Kidney (tissue), 14 donors: ENCODE results near the gene SMIM12. TPM values are rescaled to one million over a fixed set of nuclear protein-coding genes. Genes with fewer than 3 reads are reported as not detected.
A peak's percentile ranks its signal among the peaks of the same experiment; 100 is the strongest.

Experiments used
- DNase-seq, 5 donors: peaks; one replicate each; pipeline ENCODE4 v3.0.0-alpha.2; 2013 to 2020
- FAIRE-seq: peaks from 2 replicates; lab custom pipeline; 2012; peaks lifted over from hg19 to GRCh38; lab: Jason Lieb, UNC
- H3K27ac ChIP-seq, 2 donors: one replicate each; pipeline ENCODE4 v1.7.0; 2013; ENCODE audit warnings: low read depth in 2 of 2, low read length in 2 of 2, inconsistent platforms in 1 of 2
- H3K27me3 ChIP-seq: one replicate; pipeline ENCODE4 v1.7.1; 2013; ENCODE audit warnings: low read length, inconsistent platforms; ENCODE audit not compliant: control insufficient read depth, insufficient read depth
- H3K36me3 ChIP-seq, 3 donors: one replicate each; pipeline versions ENCODE4 v1.7.0 to v1.7.1; 2013; ENCODE audit warnings: low read length in 3 of 3, control low read depth in 1 of 3, inconsistent platforms in 1 of 3; ENCODE audit not compliant: insufficient read depth in 3 of 3, control insufficient read depth in 2 of 3
- H3K4me1 ChIP-seq, 3 donors: one replicate each; pipeline versions ENCODE4 v1.7.0 to v1.7.1; 2013; ENCODE audit warnings: low read length in 3 of 3, inconsistent platforms in 1 of 3, low read depth in 1 of 3; ENCODE audit not compliant: control insufficient read depth in 2 of 3, insufficient read depth in 2 of 3
- H3K4me3 ChIP-seq, 3 donors: one replicate each; pipeline versions ENCODE4 v1.7.0 to v1.8.1; 2013; ENCODE audit warnings: low read length in 3 of 3, control low read depth in 1 of 3, inconsistent platforms in 1 of 3
- H3K9ac ChIP-seq, 3 donors: one replicate each; pipeline versions ENCODE4 v1.7.0 to v1.7.1; 2013; ENCODE audit warnings: low read length in 3 of 3, control low read depth in 1 of 3, inconsistent platforms in 1 of 3
- H3K9me3 ChIP-seq, 3 donors: one replicate each; pipeline versions ENCODE4 v1.7.0 to v1.7.1; 2013; ENCODE audit warnings: low read length in 3 of 3, control low read depth in 1 of 3, inconsistent platforms in 1 of 3; ENCODE audit not compliant: control insufficient read depth in 2 of 3, insufficient read depth in 1 of 3
- CTCF ChIP-seq: IDR thresholded peaks from 3 replicates; pipeline ENCODE4 v1.5.1; 2012; ENCODE audit warnings: mild to moderate bottlenecking, moderate library complexity, borderline replicate concordance; ENCODE audit not compliant: insufficient read depth; ENCODE audit errors: extremely low read depth
- intact Hi-C: fragments of 100-400 bp; cut with DNase I; formaldehyde crosslinking; loops from one replicate; pipeline ENCODE4 v1.11.1; 2022
- polyA plus RNA-seq: library from polyadenylated mRNA; stranded (reverse); fragments of 350-450 nt; fragmentation: Illumina TruSeq; extraction: RNeasy Lipid Tissue Mini Kit (QIAGEN cat#74804); gene quantifications from one replicate; pipeline ENCODE4 v1.2.3, GENCODE V29; 2014; ENCODE audit warnings: low read depth, low replicate concordance; ENCODE audit not compliant: insufficient read depth
- total RNA-seq: library from RNA; stranded (reverse); fragmentation: NEBNext Ultra II Directional; extraction: Animal tissue kit (Norgen Biotek cat#: 25700); gene quantifications from one replicate; pipeline ENCODE4 v1.2.1, GENCODE V29; 2021
- donor health status: control.
- donor health status: control.
- donor health status: control.
- donor health status: control.
- donor health status: control.
- donor health status: DM: yes; HTN: yes; CAD: no.
- donor health status: Normal renal cell carcinoma (clear cell type).

Gene SMIM12
- total and polyA plus RNA-seq, 2 donors from 2014 or later = 49.2 to 85.9 TPM

GRCh38 chr1:34889705-34890104 is 30.2 kb upstream of the SMIM12 start:
- DNase-seq = no peak
- Histone ChIP-seq H3K4me1 (no peaks in the 10 kb centered on the region), H3K9ac (no peak overlapping the region), H3K9me3 (no peaks in the 10 kb centered on the region), H3K27me3 (no peaks in the 10 kb centered on the region), H3K27ac (no peak overlapping the region), H3K36me3 (no peaks in the 10 kb centered on the region), H3K4me3 (no peak overlapping the region)
- no peak for TF ChIP-seq CTCF
- intact Hi-C loops = no loop called here
- no peak for FAIRE-seq

GRCh38 chr1:34887593-34887992 is 28.0 kb upstream of the SMIM12 start:
- Histone ChIP-seq H3K9me3 (no peaks in the 10 kb centered on the region), H3K4me1 (no peaks in the 10 kb centered on the region), H3K27me3 (peaks cover 4% of the 10 kb centered on the region), H3K36me3 (no peaks in the 10 kb centered on the region), H3K4me3 (no peak overlapping the region), H3K9ac (no peak overlapping the region), H3K27ac (no peak overlapping the region)
- DNase-seq (no peak), FAIRE-seq (no peak)
- TF ChIP-seq CTCF = no peak
- intact Hi-C loops = no loop called here

GRCh38 chr1:34885405-34886247 is 26.1 kb upstream of the SMIM12 start:
- FAIRE-seq (no peak), DNase-seq (peak in 4 of 5 donors; percentile 66 to 74 (median 72))
- H3K9ac ChIP-seq = no peak overlapping the region
- H3K27ac ChIP-seq = no peak overlapping the region
- H3K4me3 ChIP-seq = no peak overlapping the region
- H3K27me3 ChIP-seq = peaks cover 4% of the 10 kb centered on the region
- H3K9me3 ChIP-seq = no peaks in the 10 kb centered on the region
- no peaks in the 10 kb centered on the region for H3K36me3 ChIP-seq
- intact Hi-C loops = no loop called here
- no peaks in the 10 kb centered on the region for H3K4me1 ChIP-seq
- no peak for TF ChIP-seq CTCF
